GM12878 (cell line): ENCODE results near the gene CIRBP.

Source experiments
- CBFB ChIP-seq: IDR thresholded peaks from 2 replicates; pipeline ENCODE4 v1.6.1; 2016; ENCODE audit warnings: antibody characterized with exemption, low read depth
- CBX5 ChIP-seq: sonication (generic); IDR thresholded peaks from 2 replicates; pipeline ENCODE4 v1.6.1; 2016; ENCODE audit warnings: low read depth, moderate library complexity, mild to moderate bottlenecking, inconsistent platforms
- E2F8 ChIP-seq: fragments of 450-650 bp; IDR thresholded peaks from 2 replicates; pipeline ENCODE4 v1.6.1; 2018; ENCODE audit warnings: mild to moderate bottlenecking, low read depth, moderate library complexity; ENCODE audit not compliant: partially characterized antibody
- POLR2AphosphoS5 ChIP-seq: IDR thresholded peaks from 2 replicates; pipeline ENCODE4 v1.6.1; 2011; ENCODE audit warnings: mild to moderate bottlenecking, low read length, inconsistent platforms
- SUZ12 ChIP-seq: fragments of 200-600 bp; sonication (generic); IDR thresholded peaks from one replicate; pipeline ENCODE4 v1.6.1; 2018; ENCODE audit warnings: antibody characterized with exemption, mild to moderate bottlenecking; ENCODE audit not compliant: unreplicated experiment
- TAF1 ChIP-seq: IDR thresholded peaks from 2 replicates; pipeline ENCODE4 v1.6.1; 2011; ENCODE audit warnings: mild to moderate bottlenecking, low read depth, low read length, borderline replicate concordance

- TF ChIP-seq E2F8: no peak
- TF ChIP-seq POLR2AphosphoS5: no peak
- TF ChIP-seq TAF1: no peak
- no peak for TF ChIP-seq CBX5
- TF ChIP-seq SUZ12: no peak
- TF ChIP-seq CBFB: no peak
Observed at GRCh38 chr19:1234955-1235380, 34.2 kb upstream of the CIRBP start.
